Endothelial cell of umbilical vein (primary cell): ENCODE measurements around the gene TMEM181.

Experiments used
- POLR2A ChIP-seq: IDR thresholded peaks from 2 replicates; pipeline ENCODE4 v1.6.1; 2012; ENCODE audit warnings: low read depth, mild to moderate bottlenecking, control low read depth, low read length
- TF ChIP-seq, protein P1 (sequence below), 2 donors: IDR thresholded peaks; 1 replicate in 1 of 2; 2 replicates in 1 of 2; pipeline ENCODE4 v1.5.1; 2011; ENCODE audit warnings: low read length in 2 of 2, mild to moderate bottlenecking in 2 of 2, moderate library complexity in 2 of 2, control low read depth in 1 of 2, inconsistent platforms in 1 of 2, low read depth in 1 of 2; ENCODE audit not compliant: insufficient read depth in 1 of 2; ENCODE audit errors: extremely low read depth in 1 of 2

DNA sequence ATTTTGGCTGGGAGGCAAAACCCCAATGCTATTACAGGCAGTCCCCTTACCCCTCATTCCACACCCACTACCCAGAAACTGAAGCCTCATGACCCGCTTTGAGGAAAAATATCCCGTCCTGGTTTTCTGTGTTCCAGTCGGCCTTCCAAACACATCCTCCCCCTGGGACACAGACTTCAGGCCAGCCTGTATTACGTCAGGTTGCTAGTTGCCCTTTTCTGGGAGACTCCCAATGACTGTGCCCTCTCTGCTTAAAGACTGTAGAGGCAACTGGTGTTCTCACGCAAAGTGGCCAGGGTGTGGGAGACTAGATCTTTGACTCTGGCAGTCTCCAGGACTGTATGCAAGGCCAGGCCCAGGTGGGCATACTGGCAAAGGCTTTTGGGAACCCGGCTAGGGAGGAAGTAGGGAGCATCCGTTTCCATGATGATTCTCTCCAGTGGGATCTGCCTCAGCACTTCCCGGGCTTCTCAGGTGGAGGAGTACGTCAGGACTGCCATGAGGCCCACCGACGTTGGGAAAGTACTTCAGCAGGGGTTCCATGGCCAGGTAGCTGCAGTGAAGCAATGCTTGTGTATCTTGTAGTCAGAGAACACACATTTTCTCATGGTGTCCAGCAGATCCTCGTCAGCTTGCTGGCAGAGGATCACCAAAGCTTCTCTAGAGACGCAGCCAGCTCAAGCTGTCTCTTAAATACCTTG, 49.7 kb downstream of the TMEM181 start:
- TF ChIP-seq, protein P1, sequence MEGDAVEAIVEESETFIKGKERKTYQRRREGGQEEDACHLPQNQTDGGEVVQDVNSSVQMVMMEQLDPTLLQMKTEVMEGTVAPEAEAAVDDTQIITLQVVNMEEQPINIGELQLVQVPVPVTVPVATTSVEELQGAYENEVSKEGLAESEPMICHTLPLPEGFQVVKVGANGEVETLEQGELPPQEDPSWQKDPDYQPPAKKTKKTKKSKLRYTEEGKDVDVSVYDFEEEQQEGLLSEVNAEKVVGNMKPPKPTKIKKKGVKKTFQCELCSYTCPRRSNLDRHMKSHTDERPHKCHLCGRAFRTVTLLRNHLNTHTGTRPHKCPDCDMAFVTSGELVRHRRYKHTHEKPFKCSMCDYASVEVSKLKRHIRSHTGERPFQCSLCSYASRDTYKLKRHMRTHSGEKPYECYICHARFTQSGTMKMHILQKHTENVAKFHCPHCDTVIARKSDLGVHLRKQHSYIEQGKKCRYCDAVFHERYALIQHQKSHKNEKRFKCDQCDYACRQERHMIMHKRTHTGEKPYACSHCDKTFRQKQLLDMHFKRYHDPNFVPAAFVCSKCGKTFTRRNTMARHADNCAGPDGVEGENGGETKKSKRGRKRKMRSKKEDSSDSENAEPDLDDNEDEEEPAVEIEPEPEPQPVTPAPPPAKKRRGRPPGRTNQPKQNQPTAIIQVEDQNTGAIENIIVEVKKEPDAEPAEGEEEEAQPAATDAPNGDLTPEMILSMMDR (IDR thresholded peaks at IDR 0.05; ENCODE audit: extremely low read depth in 1 of 2, insufficient read depth in 1 of 2, low read depth in 1 of 2, low read length in 2 of 2): no peak
- no peak for TF ChIP-seq POLR2A
